WTC11 (cell line): ENCODE data around the gene RNPEPL1.

Experiments
- CTCF ChIP-seq: fragments of 200-600 bp; IDR thresholded peaks from 2 replicates; pipeline ENCODE4 v1.8.0; 2022; ENCODE audit warnings: antibody characterized with exemption
- NFYB ChIP-seq: sonication (generic); formaldehyde crosslinking; conservative IDR thresholded peaks from 2 replicates; pipeline ENCODE4 v1.8.0; 2022; ENCODE audit warnings: low read depth, missing genetic modification reagents
- PREB ChIP-seq: sonication (generic); formaldehyde crosslinking; IDR thresholded peaks from 2 replicates; pipeline ENCODE4 v1.8.1; 2022; ENCODE audit warnings: mild to moderate bottlenecking, missing genetic modification reagents, moderate library complexity, borderline replicate concordance
- TCF7 ChIP-seq: sonication (generic); formaldehyde crosslinking; IDR thresholded peaks from 2 replicates; pipeline ENCODE4 v1.8.0; 2022; ENCODE audit warnings: mild to moderate bottlenecking, low read depth, missing genetic modification reagents, moderate library complexity

- no peak for TF ChIP-seq CTCF
- no peak for TF ChIP-seq TCF7 (CRISPR knock-in tag)
- TF ChIP-seq PREB (CRISPR knock-in tag): no peak
- no peak for TF ChIP-seq NFYB (CRISPR knock-in tag)
Observed at GRCh38 chr2:240588669-240589068, 20.4 kb downstream of the RNPEPL1 start.
